HepG2 (cell line): ENCODE data around the gene PYCARD. TPM values are rescaled to one million over a fixed set of nuclear protein-coding genes. Genes with fewer than 3 reads are reported as not detected.

Experiments
- ATF6 ChIP-seq: sonication (generic); formaldehyde crosslinking; conservative IDR thresholded peaks from 2 replicates; pipeline ENCODE4 v1.4.0; 2020; ENCODE audit warnings: missing genetic modification reagents
- FIP1L1 ChIP-seq: fragments of 200-400 bp; formaldehyde crosslinking; IDR thresholded peaks from 2 replicates; pipeline ENCODE4 v1.6.1; 2018; ENCODE audit warnings: low read depth, mild to moderate bottlenecking, low read length, moderate library complexity, borderline replicate concordance; ENCODE audit not compliant: insufficient read depth
- HNF1B ChIP-seq: sonication (generic); formaldehyde crosslinking; IDR thresholded peaks from 2 replicates; pipeline ENCODE4 v1.5.1; 2020; ENCODE audit warnings: mild to moderate bottlenecking, moderate library complexity, missing genetic modification reagents
- HNRNPLL ChIP-seq: fragments of 200-400 bp; formaldehyde crosslinking; IDR thresholded peaks from 2 replicates; pipeline ENCODE4 v1.6.1; 2017; ENCODE audit warnings: mild to moderate bottlenecking, low read depth, low read length; ENCODE audit not compliant: poor library complexity, severe bottlenecking
- KLF11 ChIP-seq: IDR thresholded peaks from 2 replicates; pipeline ENCODE4 v1.6.1; 2016; ENCODE audit warnings: missing compliant biosample characterization
- NFATC3 ChIP-seq: sonication (generic); formaldehyde crosslinking; IDR thresholded peaks from 2 replicates; pipeline ENCODE4 v1.5.1; 2020; ENCODE audit warnings: mild to moderate bottlenecking, missing genetic modification reagents
- NFYC ChIP-seq: IDR thresholded peaks from 2 replicates; pipeline ENCODE4 v1.6.1; 2016; ENCODE audit warnings: missing genetic modification reagents, missing compliant biosample characterization
- NR2F2 ChIP-seq: IDR thresholded peaks from 2 replicates; pipeline ENCODE4 v1.6.1; 2012; ENCODE audit warnings: low read depth, inconsistent platforms, borderline replicate concordance
- NR2F6 ChIP-seq, 2 experiments: IDR thresholded peaks; 2 replicates each; pipeline ENCODE4 v1.6.1; 2016; ENCODE audit warnings: antibody characterized with exemption in 1 of 2, mild to moderate bottlenecking in 1 of 2
- PHB2 ChIP-seq: fragments of 450-650 bp; IDR thresholded peaks from 2 replicates; pipeline ENCODE4 v1.6.1; 2018; ENCODE audit not compliant: partially characterized antibody
- RXRA ChIP-seq: sonication (generic); formaldehyde crosslinking; IDR thresholded peaks from 2 replicates; pipeline ENCODE4 v1.5.1; 2020; ENCODE audit warnings: missing genetic modification reagents
- SALL1 ChIP-seq: sonication (generic); formaldehyde crosslinking; IDR thresholded peaks from 2 replicates; pipeline ENCODE4 v1.8.0; 2022; ENCODE audit warnings: mild to moderate bottlenecking, missing genetic modification reagents
- SOX13 ChIP-seq, 3 experiments: fragments of 450-650 bp in 1 of 3; sonication (generic) in 1 of 3; formaldehyde crosslinking in 1 of 3; IDR thresholded peaks in 2 of 3; conservative IDR thresholded peaks in 1 of 3; 2 replicates each; pipeline versions ENCODE4 v1.5.0 to v1.6.1; 2016 to 2020; ENCODE audit warnings: antibody characterized with exemption in 1 of 3, mild to moderate bottlenecking in 1 of 3, missing compliant biosample characterization in 1 of 3, missing genetic modification reagents in 1 of 3, moderate library complexity in 1 of 3
- TCF7L2 ChIP-seq: IDR thresholded peaks from 2 replicates; pipeline ENCODE4 v1.6.1; 2011; ENCODE audit warnings: mild to moderate bottlenecking, low read depth, low read length, moderate library complexity
- ZBTB44 ChIP-seq: sonication (generic); formaldehyde crosslinking; IDR thresholded peaks from 2 replicates; pipeline ENCODE4 v1.4.0; 2020; ENCODE audit warnings: missing genetic modification reagents
- ZNF142 ChIP-seq: sonication (generic); formaldehyde crosslinking; IDR thresholded peaks from 2 replicates; pipeline ENCODE4 v1.4.0; 2020; ENCODE audit warnings: missing genetic modification reagents
- ZNF75D ChIP-seq: sonication (generic); formaldehyde crosslinking; IDR thresholded peaks from 2 replicates; pipeline ENCODE4 v1.8.1; 2023; ENCODE audit warnings: missing genetic modification reagents, mild to moderate bottlenecking, borderline replicate concordance
- polyA plus RNA-seq, 8 experiments: library from polyadenylated mRNA; depleted of rRNA in 3 of 8; stranded (reverse) in 7 of 8; unstranded in 1 of 8; fragments of >200 nt; fragmentation: Illumina TruSeq in 4 of 8; extraction: Trizol in 4 of 8; gene quantifications; 2 replicates each; pipeline versions ENCODE4 v1.2.1 to v1.2.3, GENCODE V29; 2011 to 2016; ENCODE audit warnings: low read depth in 4 of 8, missing spikeins in 1 of 8, mixed read lengths in 1 of 8; ENCODE audit not compliant: insufficient read depth in 1 of 8
- total RNA-seq, 5 experiments: library from RNA; depleted of rRNA; stranded (reverse); fragments of >200 nt; fragmentation: Illumina TruSeq; extraction: Trizol; gene quantifications; 2 replicates each; pipeline ENCODE4 v1.2.3, GENCODE V29; 2016; ENCODE audit warnings: low read depth in 1 of 5

The PYCARD gene
- total and polyA plus RNA-seq, 2 of the 13 experiments (the other 11 are each of a cell fraction or from before 2014, with no cell fraction given), result 4.8 to 9.2 TPM

GRCh38 chr16:31206776-31207175, 4.2 kb upstream of the PYCARD start (continued):
- no peak for TF ChIP-seq PHB2
- no peak for TF ChIP-seq KLF11 (CRISPR knock-in tag)
- no peak for TF ChIP-seq ZBTB44 (CRISPR knock-in tag)
- TF ChIP-seq ATF6 (CRISPR knock-in tag), result no peak
- TF ChIP-seq FIP1L1, result no peak
- peak; percentile 58; the same call in 1 of the 2 replicates for TF ChIP-seq NR2F2
- TF ChIP-seq NFATC3 (CRISPR knock-in tag), result no peak
- no peak for TF ChIP-seq NFYC (CRISPR knock-in tag)
- peak; percentile 73 for TF ChIP-seq SALL1 (CRISPR knock-in tag)
- peak; percentile 64 for TF ChIP-seq NR2F6 (IDR thresholded peaks at IDR 0.05)
- peak; percentile 78 for TF ChIP-seq NR2F6 (CRISPR knock-in tag; IDR thresholded peaks at IDR 0.05)
- TF ChIP-seq TCF7L2, result no peak
- TF ChIP-seq ZNF142 (CRISPR knock-in tag), result no peak
- no peak for TF ChIP-seq ZNF75D (CRISPR knock-in tag)
- TF ChIP-seq HNF1B (CRISPR knock-in tag), result 0 out of 2 replicates have a peak, but pooled peaks have one; percentile 22
- no peak for TF ChIP-seq HNRNPLL
- TF ChIP-seq RXRA (CRISPR knock-in tag), result no peak; the same call in 1 of the 2 replicates
- TF ChIP-seq SOX13 (IDR thresholded peaks at IDR 0.05), result no peak
- TF ChIP-seq SOX13 (CRISPR knock-in tag; conservative IDR thresholded peaks at IDR 0.05 in 1 of 2, IDR thresholded peaks at IDR 0.05 in 1 of 2), result peak in 1 of 2 experiments; percentile 64; a peak in 2 of 4 replicates
